Smooth muscle cell (in vitro differentiated cells): ENCODE results near the gene UBE2H. TPM values are rescaled to one million over a fixed set of nuclear protein-coding genes. Genes with fewer than 3 reads are reported as not detected.

Source experiments
- DNase-seq: peaks from one replicate; lab custom pipeline; 2025; ENCODE audit not compliant: unreplicated experiment; lab: John Stamatoyannopoulos, UW
- H2AFZ ChIP-seq: fragments of 200-600 bp; sonication (generic); 2 replicates; pipeline ENCODE4 v1.6.0; 2016; ENCODE audit warnings: antibody characterized with exemption, low read depth, mild to moderate bottlenecking
- H3F3A ChIP-seq: fragments of 200-600 bp; sonication (generic); 2 replicates; pipeline ENCODE4 v1.6.0; 2017; ENCODE audit warnings: antibody characterized with exemption, low read depth
- H3K27ac ChIP-seq: fragments of 200-600 bp; sonication (generic); 2 replicates; pipeline ENCODE4 v1.5.1; 2016; ENCODE audit warnings: low read depth, mild to moderate bottlenecking
- H3K27me3 ChIP-seq: fragments of 200-600 bp; sonication (generic); 2 replicates; pipeline ENCODE4 v1.6.1; 2016; ENCODE audit warnings: low read depth, mild to moderate bottlenecking
- H3K36me3 ChIP-seq: fragments of 200-600 bp; sonication (generic); 2 replicates; pipeline ENCODE4 v1.5.1; 2016; ENCODE audit warnings: low read depth
- H3K4me1 ChIP-seq: fragments of 200-600 bp; sonication (generic); 2 replicates; pipeline ENCODE4 v1.5.1; 2016; ENCODE audit warnings: low read depth
- H3K4me2 ChIP-seq: fragments of 200-600 bp; sonication (generic); 2 replicates; pipeline ENCODE4 v1.6.0; 2016; ENCODE audit warnings: mild to moderate bottlenecking
- H3K4me3 ChIP-seq: fragments of 200-600 bp; sonication (generic); 2 replicates; pipeline ENCODE4 v1.5.1; 2016; ENCODE audit warnings: mild to moderate bottlenecking
- H3K79me2 ChIP-seq: fragments of 200-600 bp; sonication (generic); 2 replicates; pipeline ENCODE4 v1.6.0; 2016; ENCODE audit warnings: low read depth, mild to moderate bottlenecking
- H3K9ac ChIP-seq: fragments of 200-600 bp; sonication (generic); 2 replicates; pipeline ENCODE4 v1.6.0; 2016; ENCODE audit warnings: low read depth
- H3K9me3 ChIP-seq: fragments of 200-600 bp; sonication (generic); replicated peaks from 2 replicates; pipeline ENCODE4 v1.5.1; 2016; ENCODE audit warnings: low read depth
- H4K20me1 ChIP-seq: fragments of 200-600 bp; sonication (generic); 2 replicates; pipeline ENCODE4 v1.6.0; 2016; ENCODE audit warnings: low read depth
- CTCF ChIP-seq: fragments of 200-600 bp; sonication (generic); IDR thresholded peaks from 2 replicates; pipeline ENCODE4 v1.5.1; 2017; ENCODE audit warnings: borderline replicate concordance, mild to moderate bottlenecking, antibody characterized with exemption; ENCODE audit not compliant: insufficient read depth, poor library complexity, severe bottlenecking
- WGBS: methylation state at CpG from one replicate; pipeline ENCODE4 v1.1.7; 2016; ENCODE audit warnings: low lambda C conversion rate; 5-methylcytosine and 5-hydroxymethylcytosine counted together
- polyA plus RNA-seq: library from polyadenylated mRNA; unstranded; fragments of >200 nt; fragmentation: Nextera tagmentation; extraction: Ambion mirVana; gene quantifications from 2 replicates; pipeline ENCODE4 v1.2.1, GENCODE V29; 2016
- total RNA-seq: library from RNA; depleted of rRNA; stranded (reverse); fragments of >200 nt; gene quantifications from 2 replicates; pipeline ENCODE4 v1.2.3, GENCODE V29; 2014

Gene UBE2H
- total and polyA plus RNA-seq, 2 experiments from 2014 or later = 66.1 to 94.5 TPM

GRCh38 chr7:129883151-129883550 is 69.6 kb downstream of the UBE2H start:
- Histone ChIP-seq H3K9me3 (no peaks in the 10 kb centered on the region), H3F3A (no peaks in the 10 kb centered on the region), H3K79me2 (peaks cover 69% of the 10 kb centered on the region), H4K20me1 (peaks cover 96% of the 10 kb centered on the region), H3K27me3 (no peaks in the 10 kb centered on the region), H3K4me3 (no peak overlapping the region), H3K4me2 (no peak overlapping the region), H3K36me3 (no peaks in the 10 kb centered on the region), H3K9ac (no peak overlapping the region), H3K27ac (no peak overlapping the region), H2AFZ (no peak overlapping the region), H3K4me1 (no peaks in the 10 kb centered on the region)
- 95% methylated on average over 7 of the region's 7 CpGs for WGBS
- no peak for TF ChIP-seq CTCF
- DNase-seq = no peak

- Histone ChIP-seq H3K4me3 (no peak overlapping the region), H2AFZ (no peak overlapping the region), H3K27ac (no peak overlapping the region), H3K27me3 (no peaks in the 10 kb centered on the region), H3K9ac (no peak overlapping the region), H4K20me1 (peaks cover 96% of the 10 kb centered on the region), H3K36me3 (no peaks in the 10 kb centered on the region), H3K4me2 (no peak overlapping the region), H3F3A (peaks cover 2% of the 10 kb centered on the region), H3K9me3 (no peaks in the 10 kb centered on the region), H3K4me1 (no peaks in the 10 kb centered on the region), H3K79me2 (peaks cover 63% of the 10 kb centered on the region)
- TF ChIP-seq CTCF = no peak
- DNase-seq = no peak
- 91% methylated on average over 3 of the region's 3 CpGs for WGBS
These were observed 70.2 kb downstream of the UBE2H start for GRCh38 chr7:129882531-129882930.

- Histone ChIP-seq H3K9ac (no peak overlapping the region), H3K27ac (no peak overlapping the region), H3F3A (peaks cover 7% of the 10 kb centered on the region), H3K27me3 (no peaks in the 10 kb centered on the region), H3K36me3 (no peaks in the 10 kb centered on the region), H2AFZ (no peak overlapping the region), H3K9me3 (no peaks in the 10 kb centered on the region), H3K79me2 (peaks cover 36% of the 10 kb centered on the region), H3K4me1 (peaks cover 4% of the 10 kb centered on the region), H4K20me1 (peaks cover 85% of the 10 kb centered on the region), H3K4me3 (no peak overlapping the region), H3K4me2 (no peak overlapping the region)
- DNase-seq = no peak
- TF ChIP-seq CTCF = no peak
- 88% methylated on average over 3 of the region's 3 CpGs for WGBS
These were observed 75.5 kb downstream of the UBE2H start for GRCh38 chr7:129877146-129877792.

GRCh38 chr7:129875745-129876411 is 76.9 kb downstream of the UBE2H start:
- no peak overlapping the region for H2AFZ ChIP-seq
- peaks cover 29% of the 10 kb centered on the region for H3K79me2 ChIP-seq
- TF ChIP-seq CTCF = no peak
- 68% methylated on average over 5 of the region's 5 CpGs for WGBS
- no peak for DNase-seq
- peaks cover 4% of the 10 kb centered on the region for H3K4me1 ChIP-seq
- H3K36me3 ChIP-seq = no peaks in the 10 kb centered on the region
- no peak overlapping the region for H3K4me2 ChIP-seq
- H3K9me3 ChIP-seq = no peaks in the 10 kb centered on the region
- H3K27me3 ChIP-seq = no peaks in the 10 kb centered on the region
- H3K27ac ChIP-seq = no peak overlapping the region
- no peak overlapping the region for H3K9ac ChIP-seq
- no peak overlapping the region for H3K4me3 ChIP-seq
- peaks cover 85% of the 10 kb centered on the region for H4K20me1 ChIP-seq
- H3F3A ChIP-seq = peaks cover 7% of the 10 kb centered on the region
